ENCODE results near the gene ZHX3.

- TF ChIP-seq CTCF (IDR thresholded peaks at IDR 0.05) (no peak), POLR2A (IDR thresholded peaks at IDR 0.05) (no peak)
Observed at GRCh38 chr20:41329435-41330342, 12.2 kb upstream of the ZHX3 start.

All from right lobe of liver (tissue), 4 donors.